GM18508 (cell line): ENCODE measurements around the gene SENP2.

Experiments used
- ATAC-seq: cut with Tn5 transposase; IDR thresholded peaks from one replicate; pipeline ENCODE4 v1.9.1; 2021; ENCODE audit warnings: moderate number of reproducible peaks; ENCODE audit not compliant: insufficient read depth, unreplicated experiment

Gene SENP2

GRCh38 chr3:185667574-185667973 lies 81.5 kb downstream of the SENP2 start:
- no peak for ATAC-seq

- no peak for ATAC-seq
These were observed 91.2 kb downstream of the SENP2 start for GRCh38 chr3:185677146-185677829.

- ATAC-seq, result no peak
These were observed 91.9 kb downstream of the SENP2 start for GRCh38 chr3:185678027-185678426.

- no peak for ATAC-seq
These were observed 94.1 kb downstream of the SENP2 start for GRCh38 chr3:185680231-185680630.
